ENCODE measurements around the gene TMEFF2. TPM values are rescaled to one million over a fixed set of nuclear protein-coding genes. Genes with fewer than 3 reads are reported as not detected.

TMEFF2 gene
- total RNA-seq, 2 donors from 2014 or later: 0.24 to 0.37 TPM

GRCh38 chr2:192128655-192129054 lies 66.1 kb downstream of the TMEFF2 start:
- intact Hi-C loops (cut with DNase I): no loop called here
- Histone ChIP-seq H3K9me3 (no peaks in the 10 kb centered on the region), H3K27ac (no peak overlapping the region), H3K27me3 (no peaks in the 10 kb centered on the region), H3K4me1 (no peaks in the 10 kb centered on the region), H3K9ac (ENCODE audit: low read depth in 2 of 2, low read length in 2 of 2) (no peak overlapping the region), H3K36me3 (no peaks in the 10 kb centered on the region), H3K4me3 (no peak overlapping the region)
- DNase-seq: no peak
- TF ChIP-seq, protein P1, sequence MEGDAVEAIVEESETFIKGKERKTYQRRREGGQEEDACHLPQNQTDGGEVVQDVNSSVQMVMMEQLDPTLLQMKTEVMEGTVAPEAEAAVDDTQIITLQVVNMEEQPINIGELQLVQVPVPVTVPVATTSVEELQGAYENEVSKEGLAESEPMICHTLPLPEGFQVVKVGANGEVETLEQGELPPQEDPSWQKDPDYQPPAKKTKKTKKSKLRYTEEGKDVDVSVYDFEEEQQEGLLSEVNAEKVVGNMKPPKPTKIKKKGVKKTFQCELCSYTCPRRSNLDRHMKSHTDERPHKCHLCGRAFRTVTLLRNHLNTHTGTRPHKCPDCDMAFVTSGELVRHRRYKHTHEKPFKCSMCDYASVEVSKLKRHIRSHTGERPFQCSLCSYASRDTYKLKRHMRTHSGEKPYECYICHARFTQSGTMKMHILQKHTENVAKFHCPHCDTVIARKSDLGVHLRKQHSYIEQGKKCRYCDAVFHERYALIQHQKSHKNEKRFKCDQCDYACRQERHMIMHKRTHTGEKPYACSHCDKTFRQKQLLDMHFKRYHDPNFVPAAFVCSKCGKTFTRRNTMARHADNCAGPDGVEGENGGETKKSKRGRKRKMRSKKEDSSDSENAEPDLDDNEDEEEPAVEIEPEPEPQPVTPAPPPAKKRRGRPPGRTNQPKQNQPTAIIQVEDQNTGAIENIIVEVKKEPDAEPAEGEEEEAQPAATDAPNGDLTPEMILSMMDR (IDR thresholded peaks at IDR 0.05): no peak

- intact Hi-C loops (cut with DNase I): no loop called here
- H3K27me3 ChIP-seq: no peaks in the 10 kb centered on the region
- no peak overlapping the region for H3K4me3 ChIP-seq
- no peaks in the 10 kb centered on the region for H3K4me1 ChIP-seq
- H3K9ac ChIP-seq (ENCODE audit: low read depth in 2 of 2, low read length in 2 of 2): no peak overlapping the region
- DNase-seq: no peak
- H3K9me3 ChIP-seq: no peaks in the 10 kb centered on the region
- no peaks in the 10 kb centered on the region for H3K36me3 ChIP-seq
- H3K27ac ChIP-seq: no peak overlapping the region
- TF ChIP-seq, protein P1 (IDR thresholded peaks at IDR 0.05): no peak
Observed at GRCh38 chr2:192127434-192127833, 67.3 kb downstream of the TMEFF2 start.

- TF ChIP-seq, protein P1 (IDR thresholded peaks at IDR 0.05): no peak
- Histone ChIP-seq H3K4me3 (no peak overlapping the region), H3K4me1 (no peaks in the 10 kb centered on the region), H3K9ac (ENCODE audit: low read depth in 2 of 2, low read length in 2 of 2) (no peak overlapping the region), H3K9me3 (no peaks in the 10 kb centered on the region), H3K27ac (no peak overlapping the region), H3K27me3 (no peaks in the 10 kb centered on the region), H3K36me3 (no peaks in the 10 kb centered on the region)
- DNase-seq: no peak
- intact Hi-C loops (cut with DNase I): no loop called here
Observed at GRCh38 chr2:192126912-192127311, 67.8 kb downstream of the TMEFF2 start.

DNA sequence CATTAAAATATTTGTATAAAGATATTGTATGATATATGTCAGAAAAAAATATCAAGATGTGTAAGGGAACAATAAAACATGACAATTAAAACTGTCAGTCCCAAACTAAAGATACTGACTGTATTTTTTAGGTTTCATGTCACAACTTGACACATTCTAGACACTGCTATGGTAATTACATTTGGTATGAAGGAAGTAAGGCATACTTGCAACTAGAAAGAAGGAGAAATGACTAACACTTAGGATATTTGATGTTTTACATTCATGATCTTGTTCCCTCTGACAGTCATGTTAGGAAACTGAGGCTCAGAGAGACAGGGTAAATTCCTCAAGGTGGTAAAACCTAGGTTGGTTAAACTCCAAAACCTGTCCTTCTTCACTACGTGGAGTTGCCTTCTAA lies 68.3 kb downstream of the TMEFF2 start:
- Histone ChIP-seq H3K9me3 (no peaks in the 10 kb centered on the region), H3K27ac (no peak overlapping the region), H3K4me1 (no peaks in the 10 kb centered on the region), H3K36me3 (no peaks in the 10 kb centered on the region), H3K4me3 (no peak overlapping the region), H3K9ac (ENCODE audit: low read depth in 2 of 2, low read length in 2 of 2) (no peak overlapping the region), H3K27me3 (no peaks in the 10 kb centered on the region)
- DNase-seq: no peak
- TF ChIP-seq, protein P1 (IDR thresholded peaks at IDR 0.05): no peak
- intact Hi-C loops (cut with DNase I): no loop called here

- no peak for DNase-seq
- H3K4me1 ChIP-seq: no peaks in the 10 kb centered on the region
- TF ChIP-seq, protein P1 (IDR thresholded peaks at IDR 0.05): no peak
- H3K4me3 ChIP-seq: no peak overlapping the region
- no peak overlapping the region for H3K27ac ChIP-seq
- no peaks in the 10 kb centered on the region for H3K9me3 ChIP-seq
- H3K9ac ChIP-seq (ENCODE audit: low read depth in 2 of 2, low read length in 2 of 2): no peak overlapping the region
- no peaks in the 10 kb centered on the region for H3K36me3 ChIP-seq
- no peaks in the 10 kb centered on the region for H3K27me3 ChIP-seq
- intact Hi-C loops (cut with DNase I): no loop called here
Observed at GRCh38 chr2:192124571-192124970, 70.2 kb downstream of the TMEFF2 start.

- H3K36me3 ChIP-seq: no peaks in the 10 kb centered on the region
- TF ChIP-seq, protein P1 (IDR thresholded peaks at IDR 0.05): no peak
- H3K27ac ChIP-seq: no peak overlapping the region
- no peak for DNase-seq
- H3K9me3 ChIP-seq: no peaks in the 10 kb centered on the region
- no peaks in the 10 kb centered on the region for H3K27me3 ChIP-seq
- H3K9ac ChIP-seq (ENCODE audit: low read depth in 2 of 2, low read length in 2 of 2): no peak overlapping the region
- H3K4me1 ChIP-seq: no peaks in the 10 kb centered on the region
- H3K4me3 ChIP-seq: no peak overlapping the region
- intact Hi-C loops (cut with DNase I): no loop called here
Observed at GRCh38 chr2:192123847-192124246, 70.9 kb downstream of the TMEFF2 start.

All from colonic mucosa (tissue), 4 donors.